NCI-H524 (cell line): ENCODE measurements around the gene CAPN12.

Source experiments
- DNase-seq, 2 experiments: peaks; one replicate each; lab custom pipeline; 2025; lab: John Stamatoyannopoulos, UW

The CAPN12 gene

GRCh38 chr19:38710928-38711725 is 33.1 kb downstream of the CAPN12 start:
- no peak for DNase-seq

- DNase-seq: no peak
These were observed 33.9 kb downstream of the CAPN12 start for GRCh38 chr19:38710416-38710702.

- no peak for DNase-seq
These were observed 34.4 kb downstream of the CAPN12 start for GRCh38 chr19:38709671-38710415.

GRCh38 chr19:38709119-38709518 is 35.2 kb downstream of the CAPN12 start:
- DNase-seq: no peak

- no peak for DNase-seq
These were observed 35.8 kb downstream of the CAPN12 start for GRCh38 chr19:38708413-38709024.

- no peak for DNase-seq
These were observed 36.7 kb downstream of the CAPN12 start for GRCh38 chr19:38707512-38708114.

GRCh38 chr19:38706792-38707511 is 37.3 kb downstream of the CAPN12 start:
- no peak for DNase-seq

- no peak for DNase-seq
These were observed 38.9 kb downstream of the CAPN12 start for GRCh38 chr19:38705197-38706019.

GRCh38 chr19:38704488-38705026 is 39.7 kb downstream of the CAPN12 start:
- no peak for DNase-seq

- no peak for DNase-seq
These were observed 40.8 kb downstream of the CAPN12 start for GRCh38 chr19:38703509-38703908.

GRCh38 chr19:38702278-38702677 is 42.0 kb downstream of the CAPN12 start:
- no peak for DNase-seq

GRCh38 chr19:38701455-38702063 is 42.7 kb downstream of the CAPN12 start:
- DNase-seq: no peak

GRCh38 chr19:38700902-38701454 is 43.3 kb downstream of the CAPN12 start:
- DNase-seq: no peak

GRCh38 chr19:38700350-38700901 is 43.8 kb downstream of the CAPN12 start:
- DNase-seq: no peak

GRCh38 chr19:38699647-38700349 is 44.5 kb downstream of the CAPN12 start:
- no peak for DNase-seq

GRCh38 chr19:38699027-38699346 is 45.3 kb downstream of the CAPN12 start:
- DNase-seq: no peak

GRCh38 chr19:38698225-38699026 is 45.8 kb downstream of the CAPN12 start:
- DNase-seq: no peak

GRCh38 chr19:38697641-38698071 is 46.6 kb downstream of the CAPN12 start:
- no peak for DNase-seq
